Loucy (cell line): ENCODE results near the gene ZNF345.

Experiments used
- CTCF ChIP-seq: fragments of 200-600 bp; sonication (generic); conservative IDR thresholded peaks from 2 replicates; pipeline ENCODE4 v1.5.1; 2014; ENCODE audit warnings: mild to moderate bottlenecking, antibody characterized with exemption, low read length
- EZH2phosphoT487 ChIP-seq: fragments of 200-600 bp; IDR thresholded peaks from 2 replicates; pipeline ENCODE4 v1.6.1; 2018; ENCODE audit warnings: antibody characterized with exemption, mild to moderate bottlenecking, moderate library complexity, borderline replicate concordance

- no peak for TF ChIP-seq CTCF
- TF ChIP-seq EZH2phosphoT487: no peak
Measured at GRCh38 chr19:36838784-36839324, 11.8 kb upstream of the ZNF345 start.
